Measurements from ENCODE around the gene RNF167.

Gene RNF167

GRCh38 chr17:4939796-4940554, at the start of gene RNF167, which contains the start of gene SLC25A11:
TSS of gene RNF167 (plus strand) at chr17:4940268. CDS start at chr17:4940910, 642 bp downstream.
TSS of gene SLC25A11 (minus strand) at chr17:4940046. CDS start at chr17:4939910, 136 bp downstream.
- DNase-seq, result peak; percentile 95 to 96

GRCh38 chr17:4891411-4892410, 48.4 kb upstream of the RNF167 start:
- DNase-seq, result no peak

GRCh38 chr17:4892499-4893221, 47.4 kb upstream of the RNF167 start:
- DNase-seq, result no peak

GRCh38 chr17:4893272-4893671, 46.8 kb upstream of the RNF167 start:
- no peak for DNase-seq

GRCh38 chr17:4893721-4894560, 46.1 kb upstream of the RNF167 start:
- no peak for DNase-seq

- no peak for DNase-seq
These were observed 44.9 kb upstream of the RNF167 start for GRCh38 chr17:4895121-4895520.

- no peak for DNase-seq
These were observed 44.3 kb upstream of the RNF167 start for GRCh38 chr17:4895657-4896331.

- no peak for DNase-seq
These were observed 43.5 kb upstream of the RNF167 start for GRCh38 chr17:4896332-4897197.

- no peak for DNase-seq
These were observed 42.8 kb upstream of the RNF167 start for GRCh38 chr17:4897198-4897687.

GRCh38 chr17:4897785-4898184, 42.3 kb upstream of the RNF167 start:
- no peak for DNase-seq

- DNase-seq, result no peak
These were observed 41.7 kb upstream of the RNF167 start for GRCh38 chr17:4898351-4898750.

GRCh38 chr17:4898927-4899326, 41.1 kb upstream of the RNF167 start:
- peak; percentile 21 for DNase-seq

- DNase-seq, result peak; percentile 98
These were observed 40.5 kb upstream of the RNF167 start, which contains the start of gene C17orf107 for GRCh38 chr17:4899341-4900230. TSS of gene C17orf107 (plus strand) at chr17:4899536. CDS start at chr17:4899763, 227 bp downstream.

- DNase-seq, result peak; percentile 53 to 54
These were observed 39.6 kb upstream of the RNF167 start for GRCh38 chr17:4900231-4901107.

GRCh38 chr17:4901108-4901647, 38.9 kb upstream of the RNF167 start:
- DNase-seq, result no peak

- no peak for DNase-seq
These were observed 38.3 kb upstream of the RNF167 start for GRCh38 chr17:4901648-4902344.

- no peak for DNase-seq
These were observed 37.5 kb upstream of the RNF167 start for GRCh38 chr17:4902540-4902939.

Measured in activated CD4-positive, alpha-beta T cell treated with anti-CD3 and anti-CD28 coated beads for 4 hours (primary cell).